Measurements from ENCODE around the gene RDM1. TPM values are rescaled to one million over a fixed set of nuclear protein-coding genes. Genes with fewer than 3 reads are reported as not detected.

The RDM1 gene
- polyA plus RNA-seq, 1 of the 3 experiments (the other 2 are of a cell fraction) = 1.8 TPM

DNA sequence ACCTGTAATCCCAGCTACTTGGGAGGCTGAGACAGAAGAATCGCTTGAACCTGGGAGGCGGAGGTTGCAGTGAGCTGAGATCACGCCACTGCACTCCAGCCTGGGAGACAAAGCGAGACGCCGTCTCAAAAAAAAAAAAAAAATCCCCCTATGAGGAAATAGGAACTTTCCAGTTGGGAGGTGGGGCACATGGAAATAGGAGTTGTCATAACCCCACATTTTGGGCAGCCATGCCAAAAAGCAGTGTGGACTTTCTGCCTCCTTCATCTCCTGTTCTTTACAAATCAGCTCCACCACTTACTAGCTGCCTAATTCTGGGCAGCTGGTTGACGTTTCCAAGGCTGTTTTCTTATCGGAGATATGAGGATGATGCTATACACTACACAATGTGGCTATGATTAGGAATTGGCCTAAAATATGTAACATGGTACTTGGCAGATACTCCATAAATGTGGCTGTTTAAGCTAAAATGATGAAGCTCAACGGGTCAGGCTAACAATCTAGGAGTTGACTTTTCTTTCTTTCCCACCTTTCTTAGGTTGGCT, 28.9 kb downstream of the RDM1 start:
- no peaks in the 10 kb centered on the region for H4K20me1 ChIP-seq (ENCODE audit: insufficient read depth)
- no peaks in the 10 kb centered on the region for H3K4me1 ChIP-seq (ENCODE audit: control insufficient read depth in 1 of 2, insufficient read depth in 2 of 2, low read depth in 1 of 2, low read length in 1 of 2)
- no peaks in the 10 kb centered on the region for H3K79me2 ChIP-seq (ENCODE audit: insufficient read depth)
- no peaks in the 10 kb centered on the region for H3K36me3 ChIP-seq (replicated peaks in 1 of 2; ENCODE audit: control insufficient read depth in 1 of 2, insufficient read depth in 2 of 2, low read length in 1 of 2)
- H3K9me2 ChIP-seq = no peaks in the 10 kb centered on the region
- 76% methylated on average over 9 of the region's 9 CpGs for WGBS (ENCODE audit: low lambda C conversion rate)
- ChIA-PET POLR2A (no interaction called here), CTCF (no interaction called here)
- H3F3A ChIP-seq (replicated peaks; ENCODE audit: insufficient read depth) = no peaks in the 10 kb centered on the region
- H3K27me3 ChIP-seq (ENCODE audit: insufficient read depth) = no peaks in the 10 kb centered on the region; the same call in 1 of the 2 replicates
- H2AFZ ChIP-seq (ENCODE audit: low read depth) = no peak overlapping the region
- no peaks in the 10 kb centered on the region for H3K9me3 ChIP-seq
- TF ChIP-seq, protein P1, sequence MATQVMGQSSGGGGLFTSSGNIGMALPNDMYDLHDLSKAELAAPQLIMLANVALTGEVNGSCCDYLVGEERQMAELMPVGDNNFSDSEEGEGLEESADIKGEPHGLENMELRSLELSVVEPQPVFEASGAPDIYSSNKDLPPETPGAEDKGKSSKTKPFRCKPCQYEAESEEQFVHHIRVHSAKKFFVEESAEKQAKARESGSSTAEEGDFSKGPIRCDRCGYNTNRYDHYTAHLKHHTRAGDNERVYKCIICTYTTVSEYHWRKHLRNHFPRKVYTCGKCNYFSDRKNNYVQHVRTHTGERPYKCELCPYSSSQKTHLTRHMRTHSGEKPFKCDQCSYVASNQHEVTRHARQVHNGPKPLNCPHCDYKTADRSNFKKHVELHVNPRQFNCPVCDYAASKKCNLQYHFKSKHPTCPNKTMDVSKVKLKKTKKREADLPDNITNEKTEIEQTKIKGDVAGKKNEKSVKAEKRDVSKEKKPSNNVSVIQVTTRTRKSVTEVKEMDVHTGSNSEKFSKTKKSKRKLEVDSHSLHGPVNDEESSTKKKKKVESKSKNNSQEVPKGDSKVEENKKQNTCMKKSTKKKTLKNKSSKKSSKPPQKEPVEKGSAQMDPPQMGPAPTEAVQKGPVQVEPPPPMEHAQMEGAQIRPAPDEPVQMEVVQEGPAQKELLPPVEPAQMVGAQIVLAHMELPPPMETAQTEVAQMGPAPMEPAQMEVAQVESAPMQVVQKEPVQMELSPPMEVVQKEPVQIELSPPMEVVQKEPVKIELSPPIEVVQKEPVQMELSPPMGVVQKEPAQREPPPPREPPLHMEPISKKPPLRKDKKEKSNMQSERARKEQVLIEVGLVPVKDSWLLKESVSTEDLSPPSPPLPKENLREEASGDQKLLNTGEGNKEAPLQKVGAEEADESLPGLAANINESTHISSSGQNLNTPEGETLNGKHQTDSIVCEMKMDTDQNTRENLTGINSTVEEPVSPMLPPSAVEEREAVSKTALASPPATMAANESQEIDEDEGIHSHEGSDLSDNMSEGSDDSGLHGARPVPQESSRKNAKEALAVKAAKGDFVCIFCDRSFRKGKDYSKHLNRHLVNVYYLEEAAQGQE (IDR thresholded peaks at IDR 0.05; ENCODE audit: low read depth, low read length) = no peak
- TF ChIP-seq TEAD4 (IDR thresholded peaks at IDR 0.05; ENCODE audit: borderline replicate concordance, insufficient read depth) = no peak
- TF ChIP-seq, protein P2, sequence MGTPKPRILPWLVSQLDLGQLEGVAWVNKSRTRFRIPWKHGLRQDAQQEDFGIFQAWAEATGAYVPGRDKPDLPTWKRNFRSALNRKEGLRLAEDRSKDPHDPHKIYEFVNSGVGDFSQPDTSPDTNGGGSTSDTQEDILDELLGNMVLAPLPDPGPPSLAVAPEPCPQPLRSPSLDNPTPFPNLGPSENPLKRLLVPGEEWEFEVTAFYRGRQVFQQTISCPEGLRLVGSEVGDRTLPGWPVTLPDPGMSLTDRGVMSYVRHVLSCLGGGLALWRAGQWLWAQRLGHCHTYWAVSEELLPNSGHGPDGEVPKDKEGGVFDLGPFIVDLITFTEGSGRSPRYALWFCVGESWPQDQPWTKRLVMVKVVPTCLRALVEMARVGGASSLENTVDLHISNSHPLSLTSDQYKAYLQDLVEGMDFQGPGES (IDR thresholded peaks at IDR 0.05; ENCODE audit: low read depth, low read length) = no peak
- no peak for TF ChIP-seq POLR2AphosphoS5 (IDR thresholded peaks at IDR 0.05; ENCODE audit: low read depth, low read length)
- TF ChIP-seq RFX5 (IDR thresholded peaks at IDR 0.05; ENCODE audit: low read length) = no peak
- TF ChIP-seq, protein P3, sequence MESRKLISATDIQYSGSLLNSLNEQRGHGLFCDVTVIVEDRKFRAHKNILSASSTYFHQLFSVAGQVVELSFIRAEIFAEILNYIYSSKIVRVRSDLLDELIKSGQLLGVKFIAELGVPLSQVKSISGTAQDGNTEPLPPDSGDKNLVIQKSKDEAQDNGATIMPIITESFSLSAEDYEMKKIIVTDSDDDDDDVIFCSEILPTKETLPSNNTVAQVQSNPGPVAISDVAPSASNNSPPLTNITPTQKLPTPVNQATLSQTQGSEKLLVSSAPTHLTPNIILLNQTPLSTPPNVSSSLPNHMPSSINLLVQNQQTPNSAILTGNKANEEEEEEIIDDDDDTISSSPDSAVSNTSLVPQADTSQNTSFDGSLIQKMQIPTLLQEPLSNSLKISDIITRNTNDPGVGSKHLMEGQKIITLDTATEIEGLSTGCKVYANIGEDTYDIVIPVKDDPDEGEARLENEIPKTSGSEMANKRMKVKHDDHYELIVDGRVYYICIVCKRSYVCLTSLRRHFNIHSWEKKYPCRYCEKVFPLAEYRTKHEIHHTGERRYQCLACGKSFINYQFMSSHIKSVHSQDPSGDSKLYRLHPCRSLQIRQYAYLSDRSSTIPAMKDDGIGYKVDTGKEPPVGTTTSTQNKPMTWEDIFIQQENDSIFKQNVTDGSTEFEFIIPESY (IDR thresholded peaks at IDR 0.05; ENCODE audit: borderline replicate concordance, low read depth) = no peak
- no peak for TF ChIP-seq SMC3 (IDR thresholded peaks at IDR 0.05; ENCODE audit: low read depth, low read length)
- no peak for TF ChIP-seq RAD21 (IDR thresholded peaks at IDR 0.05; ENCODE audit: low read length)
- no peak for TF ChIP-seq EP300 (IDR thresholded peaks at IDR 0.05; ENCODE audit: borderline replicate concordance in 1 of 2, low read depth in 1 of 2, low read length in 1 of 2)
- no peak for TF ChIP-seq YY1 (IDR thresholded peaks at IDR 0.05; ENCODE audit: low read depth)
- TF ChIP-seq TAF1 (IDR thresholded peaks at IDR 0.05; ENCODE audit: borderline replicate concordance, low read depth, low read length) = no peak
- TF ChIP-seq NRF1 (IDR thresholded peaks at IDR 0.05; ENCODE audit: low read depth, low read length) = no peak
- no peak for TF ChIP-seq TCF12 (IDR thresholded peaks at IDR 0.05)
- TF ChIP-seq, protein P4, sequence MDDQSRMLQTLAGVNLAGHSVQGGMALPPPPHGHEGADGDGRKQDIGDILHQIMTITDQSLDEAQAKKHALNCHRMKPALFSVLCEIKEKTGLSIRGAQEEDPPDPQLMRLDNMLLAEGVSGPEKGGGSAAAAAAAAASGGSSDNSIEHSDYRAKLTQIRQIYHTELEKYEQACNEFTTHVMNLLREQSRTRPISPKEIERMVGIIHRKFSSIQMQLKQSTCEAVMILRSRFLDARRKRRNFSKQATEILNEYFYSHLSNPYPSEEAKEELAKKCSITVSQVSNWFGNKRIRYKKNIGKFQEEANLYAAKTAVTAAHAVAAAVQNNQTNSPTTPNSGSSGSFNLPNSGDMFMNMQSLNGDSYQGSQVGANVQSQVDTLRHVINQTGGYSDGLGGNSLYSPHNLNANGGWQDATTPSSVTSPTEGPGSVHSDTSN (IDR thresholded peaks at IDR 0.05) = no peak
- no peak for TF ChIP-seq JUND (IDR thresholded peaks at IDR 0.05)
- TF ChIP-seq MEF2A (IDR thresholded peaks at IDR 0.05; ENCODE audit: borderline replicate concordance, low read depth) = no peak
- TF ChIP-seq SIN3A (IDR thresholded peaks at IDR 0.05; ENCODE audit: borderline replicate concordance, low read depth, low read length) = no peak
- no peak for DNase-seq
- no peak overlapping the region for H3K27ac ChIP-seq (ENCODE audit: low read depth in 2 of 2, low read length in 1 of 2)
- H3K9ac ChIP-seq = no peak overlapping the region
- H3K4me3 ChIP-seq (ENCODE audit: low read depth in 2 of 2, low read length in 1 of 2) = no peak overlapping the region
- no peak overlapping the region for H3K4me2 ChIP-seq
